GM12878 (cell line): ENCODE measurements around the gene ASCC3. TPM values are rescaled to one million over a fixed set of nuclear protein-coding genes. Genes with fewer than 3 reads are reported as not detected.

Source experiments
- ATAC-seq: fragments of 200-7000 bp; cut with Tn5 transposase; 3 replicates; pipeline ENCODE4 v1.9.1; 2020; ENCODE audit warnings: mild to moderate bottlenecking, moderate library complexity
- BruUV-seq: library from RNA; stranded (reverse); fragments of 400-500 nt; replicated peaks from 2 replicates; lab custom pipeline; 2021; lab: Mats Ljungman, UMichigan
- CTCF ChIA-PET: fragments of 300-600 bp; sonication (Branson Sonifier 250); formaldehyde crosslinking; extraction: SDS; loops from one replicate; lab custom pipeline; 2021; ENCODE audit warnings: inconsistent platforms; lab: Yijun Ruan, JAX
- POLR2A ChIA-PET: fragments of 350-600 bp; formaldehyde crosslinking; extraction: SDS; loops from one replicate; lab custom pipeline; 2021; ENCODE audit warnings: inconsistent platforms; lab: Charles Lee
- RAD21 ChIA-PET: fragments of 300-600 bp; sonication (Branson Sonifier 250); formaldehyde crosslinking; loops from one replicate; lab custom pipeline; 2023; ENCODE audit warnings: antibody characterized with exemption; ENCODE audit not compliant: unreplicated experiment; lab: Charles Lee
- SMC1A ChIA-PET: fragments of 300-600 bp; sonication (Branson Sonifier 250); formaldehyde crosslinking; loops from one replicate; lab custom pipeline; 2023; ENCODE audit not compliant: unreplicated experiment, uncharacterized antibody; lab: Charles Lee
- DNase-seq: peaks from one replicate; pipeline ENCODE4 v3.0.0-alpha.2; 2011; ENCODE audit warnings: low read depth, low spot score
- FAIRE-seq: peaks from 3 replicates; lab custom pipeline; 2011; peaks lifted over from hg19 to GRCh38; lab: Jason Lieb, UNC
- H2AFZ ChIP-seq: 2 replicates; pipeline ENCODE4 v1.6.0; 2011; ENCODE audit warnings: low read depth, low read length, control low read depth; ENCODE audit not compliant: control insufficient read depth
- H3K27ac ChIP-seq: 2 replicates; pipeline ENCODE4 v1.5.1; 2011; ENCODE audit warnings: control low read depth; ENCODE audit not compliant: control insufficient read depth, insufficient read depth
- H3K27me3 ChIP-seq, 2 experiments: replicated peaks in 1 of 2; 2 replicates each; pipeline versions ENCODE4 v1.6.0 to v1.6.1; 2011; ENCODE audit warnings: low read length in 1 of 2; ENCODE audit not compliant: control insufficient read depth in 2 of 2, insufficient read depth in 2 of 2
- H3K36me3 ChIP-seq, 2 experiments: 2 replicates each; pipeline ENCODE4 v1.5.1; 2011; ENCODE audit warnings: low read length in 1 of 2; ENCODE audit not compliant: control insufficient read depth in 2 of 2, insufficient read depth in 2 of 2
- H3K4me1 ChIP-seq: 2 replicates; pipeline ENCODE4 v1.6.1; 2011; ENCODE audit warnings: mild to moderate bottlenecking, low read length, moderate library complexity, mixed read lengths; ENCODE audit not compliant: control insufficient read depth, insufficient read depth
- H3K4me2 ChIP-seq: 2 replicates; pipeline ENCODE4 v1.6.0; 2011; ENCODE audit warnings: control low read depth; ENCODE audit not compliant: control insufficient read depth, insufficient read depth
- H3K4me3 ChIP-seq: fragments of 200-600 bp; sonication (generic); 2 replicates; pipeline ENCODE4 v1.5.1; 2016
- H3K79me2 ChIP-seq: 2 replicates; pipeline ENCODE4 v1.6.0; 2011; ENCODE audit warnings: low read length; ENCODE audit not compliant: control insufficient read depth, insufficient read depth
- H3K9ac ChIP-seq: 2 replicates; pipeline ENCODE4 v1.8.0; 2011; ENCODE audit warnings: low read length, control low read depth, mixed read lengths; ENCODE audit not compliant: control insufficient read depth, insufficient read depth
- H3K9me3 ChIP-seq: replicated peaks from 3 replicates; pipeline ENCODE4 v1.5.1; 2011; ENCODE audit warnings: mild to moderate bottlenecking, low read length; ENCODE audit not compliant: control insufficient read depth, insufficient read depth
- H4K20me1 ChIP-seq: 2 replicates; pipeline ENCODE4 v1.6.0; 2011; ENCODE audit not compliant: control insufficient read depth, insufficient read depth
- CHD1 ChIP-seq: IDR thresholded peaks from 2 replicates; pipeline ENCODE4 v1.6.1; 2012; ENCODE audit warnings: low read depth, low read length, improper control_type of control experiment
- CREM ChIP-seq: IDR thresholded peaks from 2 replicates; pipeline ENCODE4 v1.6.1; 2014; ENCODE audit warnings: antibody characterized with exemption, low read depth
- EED ChIP-seq: sonication (generic); IDR thresholded peaks from 2 replicates; pipeline ENCODE4 v1.6.1; 2016; ENCODE audit warnings: antibody characterized with exemption, low read depth
- EP300 ChIP-seq, 2 experiments: fragments of 150-350 bp in 1 of 2; IDR thresholded peaks; 2 replicates each; pipeline ENCODE4 v1.6.1; 2011 to 2012; ENCODE audit warnings: low read depth in 2 of 2, low read length in 2 of 2, borderline replicate concordance in 1 of 2, improper control_type of control experiment in 1 of 2, inconsistent platforms in 1 of 2; ENCODE audit not compliant: control insufficient read depth in 1 of 2
- GATAD2B ChIP-seq: fragments of 450-650 bp; conservative IDR thresholded peaks from 2 replicates; pipeline ENCODE4 v1.6.1; 2017; ENCODE audit warnings: low read depth, mild to moderate bottlenecking, moderate library complexity
- IRF3 ChIP-seq: fragments of 450-650 bp; IDR thresholded peaks from 2 replicates; pipeline ENCODE4 v1.6.1; 2014; ENCODE audit warnings: mild to moderate bottlenecking
- KLF5 ChIP-seq: fragments of 450-650 bp; IDR thresholded peaks from 2 replicates; pipeline ENCODE4 v1.6.1; 2014; ENCODE audit warnings: mild to moderate bottlenecking; ENCODE audit not compliant: partially characterized antibody
- MLLT1 ChIP-seq: fragments of 450-650 bp; IDR thresholded peaks from 2 replicates; pipeline ENCODE4 v1.6.1; 2016; ENCODE audit warnings: mild to moderate bottlenecking
- RUNX3 ChIP-seq: IDR thresholded peaks from 2 replicates; pipeline ENCODE4 v1.6.1; 2012; ENCODE audit warnings: low read length, inconsistent platforms
- ZNF24 ChIP-seq: fragments of 450-650 bp; IDR thresholded peaks from 2 replicates; pipeline ENCODE4 v1.6.1; 2017; ENCODE audit warnings: antibody characterized with exemption, mild to moderate bottlenecking
- ZNF622 ChIP-seq: fragments of 450-650 bp; IDR thresholded peaks from 2 replicates; pipeline ENCODE4 v1.6.1; 2017; ENCODE audit warnings: mild to moderate bottlenecking, inconsistent platforms
- ZNF687 ChIP-seq: fragments of 450-650 bp; IDR thresholded peaks from 2 replicates; pipeline ENCODE4 v1.6.1; 2017; ENCODE audit warnings: mild to moderate bottlenecking, moderate library complexity
- WGBS: methylation state at CpG from one replicate; pipeline ENCODE4 v1.1.6; 2016; ENCODE audit warnings: low lambda C conversion rate; ENCODE audit not compliant: insufficient replicate concordance, insufficient coverage; ENCODE audit errors: missing lambda C conversion rate; 5-methylcytosine and 5-hydroxymethylcytosine counted together
- in situ Hi-C: fragments of 300-500 bp; cut with MboI; formaldehyde crosslinking; loops from 9 replicates; pipeline ENCODE4 v1.14.3; 2018; ENCODE audit warnings: mixed read lengths
- intact Hi-C: fragments of 100-400 bp; cut with micrococcal nuclease; formaldehyde crosslinking; loops from one replicate; pipeline ENCODE4 v1.14.2; 2022; ENCODE audit not compliant: unreplicated experiment
- polyA plus RNA-seq, 11 experiments: library from polyadenylated mRNA; depleted of rRNA in 4 of 11; unstranded in 6 of 11; stranded (reverse) in 5 of 11; fragments of >200 nt; fragmentation: Nextera tagmentation in 4 of 11; fragmentation: Illumina TruSeq in 1 of 11; extraction: Ambion mirVana in 4 of 11; extraction: Trizol in 1 of 11; gene quantifications; 1 replicate in 1 of 11; 2 replicates in 10 of 11; pipeline versions ENCODE4 v1.2.1 to v1.2.3, GENCODE V29; 2011 to 2016; ENCODE audit warnings: inconsistent platforms in 2 of 11, missing spikeins in 2 of 11, low read depth in 1 of 11
- total RNA-seq, 4 experiments: library from RNA; depleted of rRNA in 3 of 4; stranded (reverse); fragments of >200 nt in 3 of 4; fragmentation: Illumina TruSeq in 1 of 4; extraction: Trizol in 1 of 4; gene quantifications; 2 replicates each; pipeline versions ENCODE4 v1.2.1 to v1.2.3, GENCODE V29; 2013 to 2021
- TF ChIP-seq, protein P1 (sequence below): IDR thresholded peaks from 2 replicates; pipeline ENCODE4 v1.6.1; 2012; ENCODE audit warnings: low read depth, low read length, improper control_type of control experiment
- TF ChIP-seq, protein P2 (sequence below): fragments of 450-650 bp; IDR thresholded peaks from 2 replicates; pipeline ENCODE4 v1.6.1; 2017; ENCODE audit warnings: mild to moderate bottlenecking
- TF ChIP-seq, protein P3 (sequence below): IDR thresholded peaks from 2 replicates; pipeline ENCODE4 v1.6.1; 2011; ENCODE audit warnings: low read depth, low read length, improper control_type of control experiment, borderline replicate concordance

ASCC3 gene
- total and polyA plus RNA-seq, 10 of the 15 experiments (the other 5 are each of a cell fraction or from before 2014, with no cell fraction given): 19.9 to 76.2 (median 55.9) TPM

GRCh38 chr6:100677240-100677639, 203.9 kb downstream of the ASCC3 start:
- CTCF ChIA-PET: interaction anchor here (1.9 to 2.9 kb wide), 2 partner anchors 12 to 42 kb away, joined by 6 to 21 read pairs; no protein-coding TSS in a partner anchor
- ATAC-seq (no peak), FAIRE-seq (no peak), DNase-seq (no peak)
- POLR2A ChIA-PET: no interaction called here
- H3K4me1 ChIP-seq: no peaks in the 10 kb centered on the region
- H3K79me2 ChIP-seq: no peaks in the 10 kb centered on the region
- H3K4me2 ChIP-seq: no peak overlapping the region
- H3K4me3 ChIP-seq: no peak overlapping the region
- no peaks in the 10 kb centered on the region for H4K20me1 ChIP-seq
- in situ Hi-C loops: no loop called here
- no peak overlapping the region for H2AFZ ChIP-seq
- SMC1A ChIA-PET: interaction anchor here (1.1 to 1.2 kb wide), 2 partner anchors 9 to 11 kb away, joined by 3 to 4 read pairs; no protein-coding TSS in a partner anchor
- no TSS peak for BruUV-seq
- 94% methylated on average over 1 of the region's 1 CpG for WGBS
- no peak overlapping the region for H3K27ac ChIP-seq
- H3K27me3 ChIP-seq: no peaks in the 10 kb centered on the region
- no peaks in the 10 kb centered on the region; a peak in 1 of 4 replicates for H3K36me3 ChIP-seq
- H3K9me3 ChIP-seq: no peaks in the 10 kb centered on the region
- RAD21 ChIA-PET: interaction anchor here (0.9 to 1.3 kb wide), 2 partner anchors 12 to 570 kb away, joined by 3 read pairs; no protein-coding TSS in a partner anchor
- intact Hi-C loops: no loop called here
- no peak overlapping the region for H3K9ac ChIP-seq
- no peak for TF ChIP-seq RUNX3
- TF ChIP-seq EP300 (IDR thresholded peaks at IDR 0.05; ENCODE audit: borderline replicate concordance in 1 of 2, control insufficient read depth in 1 of 2, low read depth in 2 of 2, low read length in 2 of 2): no peak
- no peak for TF ChIP-seq CREM
- no peak for TF ChIP-seq MLLT1
- TF ChIP-seq, protein P1, sequence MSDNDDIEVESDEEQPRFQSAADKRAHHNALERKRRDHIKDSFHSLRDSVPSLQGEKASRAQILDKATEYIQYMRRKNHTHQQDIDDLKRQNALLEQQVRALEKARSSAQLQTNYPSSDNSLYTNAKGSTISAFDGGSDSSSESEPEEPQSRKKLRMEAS: no peak
- TF ChIP-seq ZNF24: no peak
- TF ChIP-seq KLF5: no peak
- no peak for TF ChIP-seq GATAD2B
- no peak for TF ChIP-seq IRF3
- no peak for TF ChIP-seq EED
- TF ChIP-seq, protein P2, sequence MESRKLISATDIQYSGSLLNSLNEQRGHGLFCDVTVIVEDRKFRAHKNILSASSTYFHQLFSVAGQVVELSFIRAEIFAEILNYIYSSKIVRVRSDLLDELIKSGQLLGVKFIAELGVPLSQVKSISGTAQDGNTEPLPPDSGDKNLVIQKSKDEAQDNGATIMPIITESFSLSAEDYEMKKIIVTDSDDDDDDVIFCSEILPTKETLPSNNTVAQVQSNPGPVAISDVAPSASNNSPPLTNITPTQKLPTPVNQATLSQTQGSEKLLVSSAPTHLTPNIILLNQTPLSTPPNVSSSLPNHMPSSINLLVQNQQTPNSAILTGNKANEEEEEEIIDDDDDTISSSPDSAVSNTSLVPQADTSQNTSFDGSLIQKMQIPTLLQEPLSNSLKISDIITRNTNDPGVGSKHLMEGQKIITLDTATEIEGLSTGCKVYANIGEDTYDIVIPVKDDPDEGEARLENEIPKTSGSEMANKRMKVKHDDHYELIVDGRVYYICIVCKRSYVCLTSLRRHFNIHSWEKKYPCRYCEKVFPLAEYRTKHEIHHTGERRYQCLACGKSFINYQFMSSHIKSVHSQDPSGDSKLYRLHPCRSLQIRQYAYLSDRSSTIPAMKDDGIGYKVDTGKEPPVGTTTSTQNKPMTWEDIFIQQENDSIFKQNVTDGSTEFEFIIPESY: no peak
- TF ChIP-seq CHD1: no peak
- TF ChIP-seq, protein P3, sequence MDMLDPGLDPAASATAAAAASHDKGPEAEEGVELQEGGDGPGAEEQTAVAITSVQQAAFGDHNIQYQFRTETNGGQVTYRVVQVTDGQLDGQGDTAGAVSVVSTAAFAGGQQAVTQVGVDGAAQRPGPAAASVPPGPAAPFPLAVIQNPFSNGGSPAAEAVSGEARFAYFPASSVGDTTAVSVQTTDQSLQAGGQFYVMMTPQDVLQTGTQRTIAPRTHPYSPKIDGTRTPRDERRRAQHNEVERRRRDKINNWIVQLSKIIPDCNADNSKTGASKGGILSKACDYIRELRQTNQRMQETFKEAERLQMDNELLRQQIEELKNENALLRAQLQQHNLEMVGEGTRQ: no peak
- no peak for TF ChIP-seq ZNF687
- no peak for TF ChIP-seq ZNF622
